Naive thymus-derived CD8-positive, alpha-beta T cell (primary cell): ENCODE results near the gene COL5A2. TPM values are rescaled to one million over a fixed set of nuclear protein-coding genes. Genes with fewer than 3 reads are reported as not detected.

Experiments used
- ATAC-seq, 2 donors: fragments of 150-1000 bp; cut with Tn5 transposase in 1 of 2; sonication (Bioruptor Pico), chemical (Tn5 transposase) in 1 of 2; 1 replicate in 1 of 2; 2 replicates in 1 of 2; pipeline ENCODE4 v1.10.0; 2021; ENCODE audit warnings: mild to moderate bottlenecking in 2 of 2, moderate library complexity in 2 of 2
- POLR2A ChIA-PET: fragments of 350-600 bp; sonication (Branson Sonifier 250); formaldehyde crosslinking; loops from one replicate; lab custom pipeline; 2021; ENCODE audit warnings: antibody characterized with exemption; lab: Charles Lee
- DNase-seq, 10 donors: peaks; one replicate each; pipeline versions ENCODE4 v3.0.0 to v3.0.0-alpha.2; 2020 to 2022
- H3K27ac Mint-ChIP-seq, 10 donors: one replicate each; pipeline ENCODE4 v1.8.0; 2020 to 2022; ENCODE audit warnings: mild to moderate bottlenecking in 10 of 10, mixed read lengths in 10 of 10, moderate library complexity in 4 of 10, inconsistent platforms in 1 of 10
- H3K27me3 Mint-ChIP-seq, 5 donors: one replicate each; pipeline ENCODE4 v1.8.0; 2021 to 2022; ENCODE audit warnings: mixed read lengths in 5 of 5
- H3K36me3 Mint-ChIP-seq, 3 donors: one replicate each; pipeline ENCODE4 v1.8.0; 2020 to 2022; ENCODE audit warnings: mixed read lengths in 3 of 3, mild to moderate bottlenecking in 2 of 3, inconsistent platforms in 1 of 3
- H3K4me1 Mint-ChIP-seq, 4 donors: one replicate each; pipeline ENCODE4 v1.8.0; 2021 to 2022; ENCODE audit warnings: mixed read lengths in 4 of 4
- H3K4me3 Mint-ChIP-seq, 10 donors: one replicate each; pipeline ENCODE4 v1.8.0; 2020 to 2022; ENCODE audit warnings: mild to moderate bottlenecking in 10 of 10, mixed read lengths in 10 of 10, moderate library complexity in 6 of 10, inconsistent platforms in 1 of 10
- H3K9me3 Mint-ChIP-seq, 9 donors: one replicate each; pipeline ENCODE4 v1.8.0; 2020 to 2022; ENCODE audit warnings: mixed read lengths in 9 of 9, mild to moderate bottlenecking in 3 of 9, inconsistent platforms in 1 of 9, moderate library complexity in 1 of 9
- polyA plus RNA-seq, 3 donors: library from polyadenylated mRNA; unstranded; fragments of 300-500 nt; fragmentation: Illumina TruSeq; gene quantifications; one replicate each; pipeline ENCODE4 v1.2.3, GENCODE V29; 2021
- total RNA-seq, 8 experiments: library from RNA in 2 of 8; stranded (reverse) in 2 of 8; gene quantifications; one replicate each; pipeline ENCODE4 v1.2.3 and lab custom pipeline; 2021 to 2026

COL5A2 gene
- total RNA-seq (1 to 10 TPM; 1.6 to 2.1 TPM), polyA plus RNA-seq (under 1 TPM in 2 of 3 donors, not detected in 1; 0.10 to 0.39 TPM), total RNA-seq (lab: John Stamatoyannopoulos, UW) (3.4 to 20.8 (median 5.5) reads per million in 6 experiments)

DNA sequence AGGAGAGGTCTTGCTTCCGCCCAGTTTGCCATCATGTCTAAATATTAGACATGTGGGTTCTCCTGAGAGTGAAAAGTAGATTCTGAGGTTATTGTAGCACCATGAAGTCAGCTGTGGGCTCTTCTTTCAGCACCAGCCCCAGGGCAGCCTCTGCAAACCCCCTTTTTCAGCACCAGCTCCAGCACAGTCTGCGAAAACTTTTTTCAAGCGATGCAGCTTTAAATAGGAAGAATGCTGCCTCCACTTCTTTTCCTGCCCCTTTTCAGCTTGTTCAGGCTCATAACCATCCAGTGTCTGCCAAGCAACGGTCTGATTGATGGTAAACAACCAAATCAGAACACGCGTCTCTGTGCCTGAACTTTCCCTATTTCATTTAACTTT lies at the start of gene COL5A2:
TSS of gene COL5A2 (minus strand) at position 192 of the 381 bp plus-strand sequence. CDS start at position 35, 157 bp downstream.
- H3K27ac Mint-ChIP-seq: peak within 1 kb of the TSS in 2 of 10 donors; percentile 17 to 32
- H3K4me3 Mint-ChIP-seq: peak within 1 kb of the TSS in 9 of 10 donors; percentile 29 to 76 (median 52)
- H3K27me3 Mint-ChIP-seq: peaks cover 10 to 30% (median 14%) of the 10 kb centered on the region in 5 donors
- POLR2A ChIA-PET: no interaction called here
- ATAC-seq: peak in 1 of 2 donors; percentile 82
- H3K4me1 Mint-ChIP-seq: peaks cover 8 to 18% (median 12%) of the 10 kb centered on the region in 4 donors
- H3K9me3 Mint-ChIP-seq: no peaks in the 10 kb centered on the region
- DNase-seq: peak in 3 of 10 donors; percentile 3 to 15 (median 9)
- peaks cover 0 to 5% (median 0%) of the 10 kb centered on the region in 3 donors for H3K36me3 Mint-ChIP-seq

DNA sequence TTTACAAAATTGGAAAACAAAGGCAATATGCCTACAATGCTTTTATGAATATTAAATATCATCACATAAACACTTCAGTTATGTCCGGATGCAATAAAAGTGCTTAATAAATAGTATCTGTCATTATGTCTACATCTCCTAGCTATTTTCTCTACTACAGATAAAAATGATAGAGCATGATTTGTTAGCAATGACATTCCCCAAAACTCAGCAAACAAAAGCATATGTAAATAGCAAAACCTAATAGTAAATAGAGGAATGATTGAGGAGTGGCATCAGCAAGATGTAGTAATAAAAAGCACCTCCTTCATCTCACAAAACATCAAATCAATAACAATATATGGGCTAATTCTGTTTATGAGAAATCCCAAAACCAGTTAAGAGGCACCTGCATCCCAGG lies 46.5 kb upstream of the COL5A2 start:
- Mint-ChIP-seq H3K4me1 (peaks cover 0 to 12% (median 8%) of the 10 kb centered on the region in 4 donors), H3K27ac (no peak overlapping the region), H3K4me3 (no peak overlapping the region), H3K9me3 (no peaks in the 10 kb centered on the region), H3K36me3 (peaks cover 0 to 8% (median 3%) of the 10 kb centered on the region in 3 donors), H3K27me3 (no peaks in the 10 kb centered on the region)
- ATAC-seq: no peak
- POLR2A ChIA-PET: no interaction called here
- DNase-seq: no peak

DNA sequence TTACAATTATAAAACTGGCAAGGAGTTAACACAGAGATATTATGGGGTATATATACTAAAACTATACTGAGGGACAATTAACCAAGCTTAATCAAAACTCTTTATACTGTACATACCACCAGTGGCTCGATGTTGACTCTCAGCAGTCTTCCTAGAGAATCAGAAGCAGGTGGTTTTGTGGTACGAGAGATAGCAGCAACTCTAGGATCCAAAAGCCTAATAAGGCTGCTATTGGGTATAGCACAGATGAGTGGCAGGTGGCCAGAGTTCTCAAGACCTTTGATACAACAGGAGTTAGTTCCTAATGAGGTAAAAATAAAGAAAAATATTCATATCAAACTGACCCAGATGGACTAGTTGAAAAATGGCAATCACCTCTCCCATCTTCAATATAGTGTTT lies 45.5 kb upstream of the COL5A2 start:
- H3K27ac Mint-ChIP-seq: no peak overlapping the region
- POLR2A ChIA-PET: no interaction called here
- H3K36me3 Mint-ChIP-seq: peaks cover 0 to 8% (median 3%) of the 10 kb centered on the region in 3 donors
- DNase-seq: no peak
- H3K4me1 Mint-ChIP-seq: peaks cover 0 to 12% (median 8%) of the 10 kb centered on the region in 4 donors
- no peak for ATAC-seq
- no peak overlapping the region for H3K4me3 Mint-ChIP-seq
- no peaks in the 10 kb centered on the region for H3K27me3 Mint-ChIP-seq
- H3K9me3 Mint-ChIP-seq: no peaks in the 10 kb centered on the region

DNA sequence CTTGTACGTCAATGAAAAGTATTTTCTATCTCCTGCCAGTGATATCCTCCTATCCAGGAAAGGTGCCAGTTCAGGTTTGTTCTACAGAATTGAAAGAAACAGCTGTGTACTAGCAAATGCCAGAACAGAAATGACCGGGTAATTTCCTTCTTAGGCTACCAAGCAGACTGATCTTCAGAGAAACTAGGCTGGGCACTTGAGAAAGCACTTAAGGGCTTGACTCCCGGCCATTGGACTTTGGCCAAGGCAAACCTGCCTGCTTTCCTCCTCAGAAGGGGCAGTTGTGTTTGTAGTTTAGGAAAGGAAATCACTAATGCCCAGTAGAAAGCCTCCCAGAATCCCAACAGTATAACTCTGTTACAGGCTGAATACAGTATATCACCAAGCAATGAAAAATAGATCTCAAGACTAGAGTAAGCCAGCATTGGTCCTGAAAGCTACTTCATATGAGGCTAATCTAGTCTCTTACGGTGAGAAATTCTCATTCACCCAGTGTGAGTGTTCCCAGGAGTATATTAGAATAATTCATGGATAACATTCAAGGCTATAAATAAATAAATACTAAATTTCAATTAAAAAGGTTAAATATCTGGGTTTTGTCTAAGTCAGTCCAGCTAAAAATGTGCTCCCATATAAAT lies 43.0 kb upstream of the COL5A2 start:
- Mint-ChIP-seq H3K4me3 (no peak overlapping the region), H3K27me3 (no peaks in the 10 kb centered on the region), H3K9me3 (no peaks in the 10 kb centered on the region), H3K27ac (no peak overlapping the region), H3K36me3 (peaks cover 0 to 8% (median 3%) of the 10 kb centered on the region in 3 donors), H3K4me1 (peaks cover 0 to 12% (median 8%) of the 10 kb centered on the region in 4 donors)
- DNase-seq (no peak), ATAC-seq (no peak)
- POLR2A ChIA-PET: no interaction called here

DNA sequence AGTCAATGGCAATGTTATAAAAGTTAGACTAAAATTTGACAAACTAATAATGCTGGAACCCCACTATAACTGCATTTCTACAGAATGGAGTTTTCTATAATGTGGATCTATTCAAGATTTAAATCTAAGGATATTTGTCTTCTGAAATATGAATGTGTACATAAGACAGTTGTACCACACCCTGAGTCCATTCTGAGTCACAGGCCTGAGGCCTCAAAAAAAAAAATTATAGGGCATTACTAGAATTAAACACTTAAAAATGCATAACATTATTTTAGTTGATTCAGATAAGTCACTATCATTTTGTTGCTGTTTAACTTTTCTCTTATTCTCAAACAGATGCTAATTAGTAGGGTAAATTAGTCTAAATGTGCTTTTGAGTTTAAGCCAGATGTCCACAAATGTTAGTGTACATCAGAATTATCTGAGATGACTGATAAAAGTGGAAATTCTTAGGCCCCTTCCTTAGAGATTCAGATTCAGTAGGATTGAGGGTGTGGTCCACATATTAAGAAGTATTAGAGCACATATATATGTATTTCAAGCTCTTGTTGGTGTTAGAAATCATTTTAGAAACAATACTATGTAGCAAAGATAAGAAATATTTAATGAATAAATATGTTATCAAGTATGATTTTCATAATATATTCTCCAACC lies 42.4 kb upstream of the COL5A2 start:
- Mint-ChIP-seq H3K36me3 (peaks cover 0 to 3% (median 0%) of the 10 kb centered on the region in 3 donors), H3K4me3 (no peak overlapping the region), H3K4me1 (peaks cover 0 to 12% (median 8%) of the 10 kb centered on the region in 4 donors), H3K27ac (no peak overlapping the region), H3K9me3 (no peaks in the 10 kb centered on the region), H3K27me3 (no peaks in the 10 kb centered on the region)
- no peak for DNase-seq
- POLR2A ChIA-PET: no interaction called here
- no peak for ATAC-seq

DNA sequence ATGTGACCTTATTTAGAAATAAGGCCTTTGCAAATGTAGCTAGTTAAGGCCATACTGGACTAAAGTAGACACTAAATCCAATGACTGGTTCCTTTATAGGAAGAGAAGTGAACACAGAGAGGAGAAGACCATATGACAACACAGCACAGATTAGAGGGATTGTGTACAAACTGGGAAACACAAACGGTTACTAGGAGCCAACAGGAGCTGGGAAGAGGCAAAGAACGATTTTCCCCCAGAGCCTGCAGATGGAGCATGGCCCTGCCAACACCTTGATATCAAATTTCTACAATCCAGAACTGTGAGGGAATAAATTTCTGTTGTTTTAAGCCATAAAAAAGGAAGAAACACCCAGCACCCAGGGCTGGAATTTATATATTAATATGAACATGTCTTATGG lies 38.7 kb upstream of the COL5A2 start:
- POLR2A ChIA-PET: interaction anchor here (0.6 kb wide), 1 partner anchor 76 kb away, joined by 3 read pairs; no protein-coding TSS in a partner anchor
- no peaks in the 10 kb centered on the region for H3K27me3 Mint-ChIP-seq
- no peak for ATAC-seq
- no peak overlapping the region for H3K27ac Mint-ChIP-seq
- DNase-seq: no peak
- peaks cover 0 to 3% (median 1%) of the 10 kb centered on the region in 4 donors for H3K4me1 Mint-ChIP-seq
- H3K9me3 Mint-ChIP-seq: no peaks in the 10 kb centered on the region
- no peak overlapping the region for H3K4me3 Mint-ChIP-seq
- H3K36me3 Mint-ChIP-seq: no peaks in the 10 kb centered on the region

DNA sequence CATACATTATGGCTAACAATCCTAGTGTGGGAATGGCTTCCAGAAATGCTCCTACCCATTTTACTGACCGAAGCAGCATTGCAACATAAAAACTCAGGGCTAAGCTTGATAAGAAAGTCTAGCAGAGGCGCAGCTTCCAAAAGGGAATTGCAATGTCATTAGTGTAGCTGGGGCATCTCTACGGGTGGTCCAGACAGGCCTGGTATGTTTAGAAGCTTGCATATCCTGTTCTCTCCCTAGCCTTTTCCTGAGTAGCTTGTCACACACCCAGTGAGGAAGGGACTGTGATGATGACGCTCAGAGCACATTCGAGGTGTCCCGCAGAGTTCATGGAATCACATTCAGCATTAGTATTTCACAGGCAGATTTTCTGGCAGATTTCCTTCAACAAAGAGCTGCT lies 38.0 kb upstream of the COL5A2 start:
- Mint-ChIP-seq H3K27me3 (no peaks in the 10 kb centered on the region), H3K27ac (no peak overlapping the region), H3K36me3 (no peaks in the 10 kb centered on the region), H3K4me1 (no peaks in the 10 kb centered on the region), H3K4me3 (no peak overlapping the region), H3K9me3 (no peaks in the 10 kb centered on the region)
- DNase-seq (no peak), ATAC-seq (no peak)
- POLR2A ChIA-PET: interaction anchor here (0.6 kb wide), 1 partner anchor 75 kb away, joined by 3 read pairs; no protein-coding TSS in a partner anchor

DNA sequence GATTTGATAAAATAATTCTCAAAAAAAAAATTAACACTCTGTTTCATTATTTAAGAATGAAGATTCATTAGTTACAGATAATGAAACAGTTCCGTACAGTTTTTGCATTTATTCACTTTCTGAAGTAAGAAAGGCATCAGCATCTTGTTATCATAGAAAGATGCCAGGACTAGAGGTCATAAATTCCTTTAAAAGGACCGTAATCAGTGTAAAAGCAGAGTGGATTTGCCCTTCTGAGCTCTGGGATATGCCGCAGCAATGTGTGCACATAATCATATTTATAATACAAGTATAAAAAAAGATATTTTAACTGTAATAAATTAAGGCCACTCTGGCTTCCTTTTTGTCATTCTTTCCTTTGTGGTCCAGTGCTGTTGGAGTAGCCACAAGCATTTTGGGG lies 37.5 kb upstream of the COL5A2 start:
- Mint-ChIP-seq H3K36me3 (no peaks in the 10 kb centered on the region), H3K27me3 (no peaks in the 10 kb centered on the region), H3K27ac (no peak overlapping the region), H3K4me1 (no peaks in the 10 kb centered on the region), H3K9me3 (no peaks in the 10 kb centered on the region), H3K4me3 (no peak overlapping the region)
- ATAC-seq: no peak
- POLR2A ChIA-PET: no interaction called here
- DNase-seq: no peak

DNA sequence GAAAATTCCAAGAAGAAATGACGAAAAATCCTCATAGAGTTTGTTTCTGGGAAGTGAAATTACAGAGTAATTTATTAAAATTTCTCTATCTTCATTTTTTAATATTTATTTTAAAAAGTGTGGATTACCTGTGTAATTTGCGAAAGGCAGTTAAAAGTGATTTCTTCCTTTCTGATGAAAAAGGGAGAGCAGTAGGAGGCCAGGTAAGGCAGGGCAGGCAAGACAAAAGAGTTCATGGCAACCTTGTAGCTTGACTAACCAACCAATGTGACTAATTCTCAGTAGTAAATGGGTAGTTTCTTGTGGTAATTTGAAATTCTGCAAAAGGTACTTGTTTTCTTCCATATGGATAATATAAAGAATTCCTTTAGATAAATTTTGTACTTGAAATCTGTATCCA lies 34.9 kb upstream of the COL5A2 start:
- ATAC-seq (no peak), DNase-seq (no peak)
- Mint-ChIP-seq H3K9me3 (no peaks in the 10 kb centered on the region), H3K36me3 (no peaks in the 10 kb centered on the region), H3K4me3 (no peak overlapping the region), H3K27me3 (no peaks in the 10 kb centered on the region), H3K27ac (no peak overlapping the region), H3K4me1 (no peaks in the 10 kb centered on the region)
- POLR2A ChIA-PET: no interaction called here

DNA sequence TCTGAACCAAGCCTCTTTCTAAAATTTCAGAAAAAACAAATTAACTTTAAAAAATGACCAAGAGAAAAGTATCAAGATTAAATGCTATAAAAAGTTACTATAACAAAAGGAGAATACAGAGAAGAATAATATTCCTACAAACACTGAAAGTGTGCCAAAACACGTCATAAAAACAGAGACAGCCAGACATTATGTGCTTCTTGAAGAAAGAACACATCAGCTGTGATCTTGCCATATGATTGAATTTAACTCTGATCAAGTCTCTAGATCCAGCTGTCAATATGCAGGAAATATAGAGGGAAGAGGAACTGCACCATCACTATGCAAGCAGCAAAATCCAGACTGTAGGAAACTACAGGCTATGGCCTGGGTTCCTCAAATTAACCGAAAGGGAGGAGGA lies 33.7 kb upstream of the COL5A2 start:
- H3K4me1 Mint-ChIP-seq: no peaks in the 10 kb centered on the region
- POLR2A ChIA-PET: no interaction called here
- no peak overlapping the region for H3K4me3 Mint-ChIP-seq
- H3K27ac Mint-ChIP-seq: no peak overlapping the region
- H3K9me3 Mint-ChIP-seq: no peaks in the 10 kb centered on the region
- no peak for DNase-seq
- ATAC-seq: no peak
- no peaks in the 10 kb centered on the region for H3K27me3 Mint-ChIP-seq
- H3K36me3 Mint-ChIP-seq: peaks cover 0 to 2% (median 0%) of the 10 kb centered on the region in 3 donors

DNA sequence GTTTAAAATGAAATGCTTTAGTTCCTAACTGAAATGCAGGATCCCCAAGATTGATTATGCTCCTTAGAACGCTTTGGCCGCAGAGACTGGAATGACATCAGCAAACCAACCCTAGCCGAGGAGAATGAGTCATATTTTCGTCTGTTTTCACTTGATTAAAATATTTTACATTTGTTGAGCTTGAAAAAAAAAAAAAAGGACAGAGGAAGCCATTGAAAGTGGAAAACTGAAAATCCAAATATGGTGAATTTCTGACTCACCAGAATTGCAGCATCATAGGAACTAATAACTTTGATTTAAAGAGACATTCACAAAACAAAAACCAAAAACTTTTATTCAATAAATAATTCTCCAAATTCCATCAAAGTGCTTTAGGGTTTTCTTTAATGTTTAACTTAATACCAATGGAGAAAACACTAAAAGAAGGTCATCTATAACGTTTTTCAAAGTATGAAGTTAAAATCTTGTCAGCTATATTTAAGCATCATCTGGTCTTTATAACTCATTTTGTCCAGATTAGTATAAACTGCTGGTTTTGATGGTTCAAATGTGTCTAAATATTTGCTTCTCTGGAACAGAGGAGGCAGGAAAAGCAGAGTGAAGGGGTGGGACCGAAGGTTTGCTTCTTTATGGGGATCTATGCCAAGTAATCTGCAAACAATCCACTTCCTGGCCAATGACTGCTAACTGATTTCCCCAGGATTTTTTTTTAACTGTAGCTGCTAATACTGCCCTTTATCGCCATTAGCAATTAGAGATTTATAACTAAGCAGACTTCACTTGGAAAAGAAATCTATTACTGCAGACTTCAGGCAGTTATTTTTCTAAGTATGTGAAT lies 30.9 kb upstream of the COL5A2 start:
- POLR2A ChIA-PET: no interaction called here
- Mint-ChIP-seq H3K27ac (no peak overlapping the region), H3K36me3 (peaks cover 0 to 3% (median 0%) of the 10 kb centered on the region in 3 donors), H3K4me3 (no peak overlapping the region), H3K27me3 (no peaks in the 10 kb centered on the region), H3K4me1 (no peaks in the 10 kb centered on the region), H3K9me3 (no peaks in the 10 kb centered on the region)
- ATAC-seq (no peak), DNase-seq (no peak)

DNA sequence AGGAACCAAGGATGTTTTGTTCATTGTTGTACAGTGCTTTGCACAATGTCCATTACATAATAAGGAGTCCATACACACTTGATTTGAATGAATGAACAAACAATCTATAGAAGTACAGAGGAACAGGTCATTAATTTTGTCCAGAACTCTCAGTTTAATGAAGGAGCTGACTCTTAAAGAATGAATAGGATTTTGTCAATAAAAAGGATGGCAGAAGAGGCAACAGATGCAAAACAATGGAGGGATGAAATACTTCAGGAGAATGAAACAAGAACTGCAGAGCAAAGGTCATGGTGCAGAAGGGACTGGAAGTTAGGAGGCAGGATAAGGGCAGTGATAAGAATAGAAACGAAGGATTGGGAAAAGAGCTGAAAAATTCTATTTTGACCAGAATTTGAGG lies 28.7 kb upstream of the COL5A2 start:
- no peaks in the 10 kb centered on the region for H3K4me1 Mint-ChIP-seq
- H3K36me3 Mint-ChIP-seq: peaks cover 0 to 3% (median 0%) of the 10 kb centered on the region in 3 donors
- H3K27ac Mint-ChIP-seq: no peak overlapping the region
- no peak overlapping the region for H3K4me3 Mint-ChIP-seq
- H3K9me3 Mint-ChIP-seq: no peaks in the 10 kb centered on the region
- POLR2A ChIA-PET: no interaction called here
- ATAC-seq: no peak
- no peaks in the 10 kb centered on the region for H3K27me3 Mint-ChIP-seq
- DNase-seq: no peak
